NCI-H524 (cell line): ENCODE measurements around the gene GRPEL2.
A peak's percentile ranks its signal among the peaks of the same experiment; 100 is the strongest.

Experiments used
- DNase-seq, 2 experiments: peaks; one replicate each; lab custom pipeline; 2025; lab: John Stamatoyannopoulos, UW

GRPEL2 gene

GRCh38 chr5:149357370-149358293 lies 12.3 kb downstream of the GRPEL2 start, which contains the start of gene PCYOX1L:
TSS of gene PCYOX1L (plus strand) at chr5:149358046. CDS start at chr5:149358069, 23 bp downstream.
- peak; percentile 94 to 96 for DNase-seq

- peak; percentile 9 to 36 for DNase-seq
Measured at GRCh38 chr5:149358294-149358651, 13.0 kb downstream of the GRPEL2 start.

- DNase-seq = no peak
Measured at GRCh38 chr5:149358868-149359495, 13.7 kb downstream of the GRPEL2 start.

GRCh38 chr5:149360272-149360671 lies 15.0 kb downstream of the GRPEL2 start:
- DNase-seq = no peak

- DNase-seq = no peak
Measured at GRCh38 chr5:149362541-149362940, 17.2 kb downstream of the GRPEL2 start.

- DNase-seq = no peak
Measured at GRCh38 chr5:149363358-149363757, 18.1 kb downstream of the GRPEL2 start.

GRCh38 chr5:149363936-149364335 lies 18.6 kb downstream of the GRPEL2 start:
- DNase-seq = no peak

- DNase-seq = no peak
Measured at GRCh38 chr5:149364719-149365118, 19.4 kb downstream of the GRPEL2 start.

GRCh38 chr5:149365418-149365817 lies 20.1 kb downstream of the GRPEL2 start:
- DNase-seq = no peak

- no peak for DNase-seq
Measured at GRCh38 chr5:149366169-149366729, 20.9 kb downstream of the GRPEL2 start.

- peak; percentile 41 to 76 for DNase-seq
Measured at GRCh38 chr5:149367249-149367971, 22.1 kb downstream of the GRPEL2 start.

- no peak for DNase-seq
Measured at GRCh38 chr5:149367972-149368645, 22.8 kb downstream of the GRPEL2 start.

GRCh38 chr5:149370878-149371277 lies 25.6 kb downstream of the GRPEL2 start:
- DNase-seq = no peak

GRCh38 chr5:149371296-149371962 lies 26.1 kb downstream of the GRPEL2 start:
- peak; percentile 50 to 54 for DNase-seq

GRCh38 chr5:149372076-149372795 lies 26.9 kb downstream of the GRPEL2 start:
- DNase-seq = no peak

- DNase-seq = no peak
Measured at GRCh38 chr5:149372932-149373331, 27.6 kb downstream of the GRPEL2 start.

GRCh38 chr5:149374303-149374702 lies 29.0 kb downstream of the GRPEL2 start:
- DNase-seq = no peak

GRCh38 chr5:149374801-149375200 lies 29.5 kb downstream of the GRPEL2 start:
- DNase-seq = no peak

GRCh38 chr5:149375434-149375833 lies 30.1 kb downstream of the GRPEL2 start:
- no peak for DNase-seq

GRCh38 chr5:149376104-149376503 lies 30.8 kb downstream of the GRPEL2 start:
- no peak for DNase-seq
